IMR-90 (cell line): Measurements from ENCODE around the gene ATG7.

Experiments used
- BHLHE40 ChIP-seq: fragments of 150-350 bp; IDR thresholded peaks from 2 replicates; pipeline ENCODE4 v1.6.1; 2016; ENCODE audit warnings: mild to moderate bottlenecking, low read depth, low read length
- CEBPB ChIP-seq: IDR thresholded peaks from 2 replicates; pipeline ENCODE4 v1.6.1; 2012; ENCODE audit warnings: low read depth, low read length, improper control_type of control experiment
- CTCF ChIP-seq: conservative IDR thresholded peaks from 2 replicates; pipeline ENCODE4 v1.5.1; 2012; ENCODE audit warnings: mild to moderate bottlenecking, low read depth, low read length, improper control_type of control experiment
- POLR2A ChIP-seq: IDR thresholded peaks from 2 replicates; pipeline ENCODE4 v1.6.1; 2012; ENCODE audit warnings: mild to moderate bottlenecking, low read depth, low read length
- RFX5 ChIP-seq: IDR thresholded peaks from 2 replicates; pipeline ENCODE4 v1.8.0; 2012; ENCODE audit warnings: low read depth, mild to moderate bottlenecking, low read length, moderate library complexity
- USF2 ChIP-seq: fragments of 150-350 bp; IDR thresholded peaks from 2 replicates; pipeline ENCODE4 v1.6.1; 2017; ENCODE audit warnings: mild to moderate bottlenecking, antibody characterized with exemption, low read length, low read depth

GRCh38 chr3:11545186-11545851, 273.1 kb downstream of the ATG7 start:
- TF ChIP-seq CEBPB, result no peak
- no peak for TF ChIP-seq CTCF
- TF ChIP-seq BHLHE40, result no peak
- TF ChIP-seq RFX5, result no peak
- no peak for TF ChIP-seq POLR2A
- TF ChIP-seq USF2, result no peak
